Thyroid gland (tissue), 4 donors: Measurements from ENCODE around the gene ARHGDIB. TPM values are rescaled to one million over a fixed set of nuclear protein-coding genes. Genes with fewer than 3 reads are reported as not detected.

Experiments used
- DNase-seq, 2 donors: peaks; one replicate each; pipeline ENCODE4 v3.0.0-alpha.2; 2019
- H3K27ac ChIP-seq, 3 donors: fragments of 200-600 bp; sonication (generic); 1 replicate in 2 of 3; 2 replicates in 1 of 3; pipeline ENCODE4 v1.5.1; 2016 to 2019; ENCODE audit warnings: mild to moderate bottlenecking in 1 of 3, moderate library complexity in 1 of 3
- H3K27me3 ChIP-seq: fragments of 200-600 bp; sonication (generic); one replicate; pipeline ENCODE4 v1.5.1; 2019
- H3K36me3 ChIP-seq, 2 donors: fragments of 200-600 bp; sonication (generic); one replicate each; pipeline ENCODE4 v1.5.1; 2016 to 2019
- H3K4me1 ChIP-seq, 2 donors: fragments of 200-600 bp; sonication (generic); one replicate each; pipeline ENCODE4 v1.5.1; 2017 to 2019
- H3K4me3 ChIP-seq, 3 donors: fragments of 200-600 bp; sonication (generic); replicated peaks in 1 of 3; 1 replicate in 2 of 3; 2 replicates in 1 of 3; pipeline ENCODE4 v1.5.1; 2016; ENCODE audit warnings: mild to moderate bottlenecking in 1 of 3
- H3K9me3 ChIP-seq: fragments of 200-600 bp; sonication (generic); one replicate; pipeline ENCODE4 v1.5.1; 2017
- CTCF ChIP-seq, 6 experiments: fragments of 200-600 bp in 3 of 6; fragments of 450-650 bp in 3 of 6; sonication (generic) in 3 of 6; IDR thresholded peaks; one replicate each; pipeline ENCODE4 v1.5.1; 2016 to 2019; ENCODE audit warnings: antibody characterized with exemption in 6 of 6, mild to moderate bottlenecking in 2 of 6, inconsistent platforms in 1 of 6, moderate library complexity in 1 of 6
- POLR2A ChIP-seq, 2 donors: fragments of 450-650 bp; IDR thresholded peaks; one replicate each; pipeline ENCODE4 v1.6.1; 2017; ENCODE audit warnings: antibody characterized with exemption in 2 of 2, mild to moderate bottlenecking in 2 of 2, moderate library complexity in 1 of 2
- WGBS, 2 donors: methylation state at CpG; one replicate each; pipeline ENCODE4 v1.1.5; 2017; 5-methylcytosine and 5-hydroxymethylcytosine counted together
- intact Hi-C: fragments of 100-400 bp; cut with DNase I; formaldehyde crosslinking; loops from one replicate; pipeline ENCODE4 v1.15.1; 2023
- total RNA-seq, 4 donors: library from RNA; depleted of rRNA; stranded (reverse); fragments of >200 nt; gene quantifications; one replicate each; pipeline ENCODE4 v1.2.3, GENCODE V29; 2016

Gene ARHGDIB
- total RNA-seq, 4 donors from 2014 or later, result 54.4 to 107 (median 65.9) TPM

DNA sequence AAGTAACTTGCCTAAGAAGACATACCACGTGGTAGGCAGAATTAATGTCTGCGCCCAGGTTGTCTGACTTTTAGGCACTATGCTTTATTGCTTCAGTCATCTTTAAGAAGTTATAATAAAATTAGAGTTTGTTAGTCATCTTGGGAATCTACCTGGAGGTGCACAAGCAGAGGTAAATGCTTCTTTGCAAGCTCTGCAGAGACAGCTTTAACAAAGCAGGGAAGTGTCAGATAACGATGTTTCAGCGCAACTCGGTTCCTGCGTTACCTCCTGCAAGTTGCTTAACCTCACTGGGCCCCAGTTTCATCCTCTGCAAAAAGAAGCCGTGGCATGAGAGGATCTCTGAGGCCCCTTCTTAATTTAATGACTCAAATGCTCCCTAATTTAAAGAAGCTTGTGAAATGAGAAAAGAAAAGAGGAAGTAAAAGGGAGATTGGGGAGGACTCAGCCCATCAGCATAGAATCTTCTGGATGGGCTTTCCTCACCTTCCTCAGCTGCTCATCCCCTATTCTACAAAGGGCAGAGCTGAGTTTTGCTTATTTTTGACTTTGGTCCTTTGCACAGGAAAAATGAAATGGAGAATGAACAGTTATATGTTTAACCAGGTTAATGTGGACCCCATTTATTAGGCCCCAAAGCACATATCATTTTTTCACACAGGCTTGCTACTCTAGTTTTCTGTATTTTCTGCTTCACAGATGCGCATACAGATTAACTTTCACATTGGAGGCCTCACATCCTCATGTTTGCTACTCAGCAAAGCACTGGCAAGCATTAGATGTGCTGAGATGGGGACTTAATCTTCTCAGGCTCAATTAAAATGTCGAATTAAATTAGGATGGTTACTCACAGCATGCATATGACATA, 5.1 kb downstream of the ARHGDIB start:
- Histone ChIP-seq H3K4me1 (peaks cover 16 to 42% of the 10 kb centered on the region in 2 donors), H3K9me3 (no peaks in the 10 kb centered on the region), H3K4me3 (no peak overlapping the region), H3K36me3 (no peaks in the 10 kb centered on the region), H3K27ac (peak overlapping the region; percentile 53 to 83 (median 58)), H3K27me3 (no peaks in the 10 kb centered on the region)
- TF ChIP-seq POLR2A (IDR thresholded peaks at IDR 0.05) (no peak), CTCF (IDR thresholded peaks at IDR 0.05) (no peak)
- no peak for DNase-seq
- intact Hi-C loops, result no loop called here
- WGBS, 2 donors, result 69 to 88% methylated on average over 9 of the region's 9 CpGs

GRCh38 chr12:14954269-14954668, 7.1 kb downstream of the ARHGDIB start:
- Histone ChIP-seq H3K9me3 (no peaks in the 10 kb centered on the region), H3K4me3 (no peak overlapping the region), H3K27me3 (no peaks in the 10 kb centered on the region), H3K36me3 (no peaks in the 10 kb centered on the region), H3K27ac (peak overlapping the region in 2 of 3 donors; percentile 86 to 91), H3K4me1 (peaks cover 24 to 54% of the 10 kb centered on the region in 2 donors)
- 77 to 89% methylated on average over 4 of the region's 4 CpGs for WGBS, 2 donors
- TF ChIP-seq CTCF (IDR thresholded peaks at IDR 0.05) (no peak), POLR2A (IDR thresholded peaks at IDR 0.05) (no peak)
- intact Hi-C loops, result no loop called here
- DNase-seq, result no peak

- 80 to 91% methylated on average over 1 of the region's 1 CpG for WGBS, 2 donors
- no peak for DNase-seq
- H3K4me3 ChIP-seq, result no peak overlapping the region
- no peaks in the 10 kb centered on the region for H3K27me3 ChIP-seq
- no peak for TF ChIP-seq CTCF (IDR thresholded peaks at IDR 0.05)
- TF ChIP-seq POLR2A (IDR thresholded peaks at IDR 0.05), result no peak
- peak overlapping the region in 2 of 3 donors; percentile 86 to 91 for H3K27ac ChIP-seq
- H3K36me3 ChIP-seq, result no peaks in the 10 kb centered on the region
- peaks cover 29 to 59% of the 10 kb centered on the region in 2 donors for H3K4me1 ChIP-seq
- H3K9me3 ChIP-seq, result no peaks in the 10 kb centered on the region
- intact Hi-C loops, result no loop called here
Observed at GRCh38 chr12:14953752-14954151, 7.6 kb downstream of the ARHGDIB start.

DNA sequence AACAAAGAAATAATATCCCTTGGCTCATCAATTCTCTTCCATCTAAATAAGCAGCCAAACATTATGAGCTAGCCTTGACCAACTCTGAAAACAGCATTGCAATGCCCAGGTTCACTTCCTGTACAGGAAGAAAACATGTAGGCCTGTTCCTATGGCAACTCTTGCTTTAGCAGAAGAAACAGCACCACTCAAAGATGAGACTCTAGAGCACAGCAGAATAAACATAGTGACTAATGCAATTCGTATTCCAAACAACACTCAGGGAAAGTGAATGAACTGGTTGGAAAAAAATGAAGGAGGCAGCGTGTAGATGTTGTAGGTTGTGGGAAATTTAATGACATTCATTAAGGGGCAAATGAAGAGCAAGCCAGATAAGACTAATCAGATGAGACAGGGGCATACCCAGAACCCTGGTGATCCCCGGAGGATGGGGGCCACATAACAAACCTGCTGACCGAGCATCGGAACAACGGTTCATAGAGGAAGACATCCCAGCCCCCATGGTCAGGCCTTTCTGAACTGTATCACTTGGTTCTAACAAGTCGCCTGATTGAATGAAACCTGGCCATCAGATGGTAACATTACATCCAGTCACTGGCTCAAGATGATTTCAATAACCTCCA, 9.0 kb downstream of the ARHGDIB start:
- peak; percentile 26 to 35 for DNase-seq

More for the DNA sequence above, 9.0 kb downstream of the ARHGDIB start:
- H3K9me3 ChIP-seq, result no peaks in the 10 kb centered on the region
- H3K4me3 ChIP-seq, result no peak overlapping the region
- H3K36me3 ChIP-seq, result no peaks in the 10 kb centered on the region
- H3K4me1 ChIP-seq, result peaks cover 37 to 73% of the 10 kb centered on the region in 2 donors
- TF ChIP-seq POLR2A (IDR thresholded peaks at IDR 0.05) (no peak), CTCF (IDR thresholded peaks at IDR 0.05) (no peak)
- no peaks in the 10 kb centered on the region for H3K27me3 ChIP-seq
- intact Hi-C loops, result no loop called here
- 39 to 40% methylated on average over 7 of the region's 7 CpGs for WGBS, 2 donors
- H3K27ac ChIP-seq, result peak overlapping the region; percentile 85 to 91 (median 86)
